DOHH2 (cell line): Measurements from ENCODE around the gene CACNA2D2.

ENCODE experiments used
- H3F3A ChIP-seq: fragments of 200-600 bp; sonication (generic), shearing (Covaris generic); 2 replicates; pipeline ENCODE4 v1.6.0; 2016; ENCODE audit warnings: antibody characterized with exemption, mild to moderate bottlenecking; ENCODE audit not compliant: control insufficient read depth, insufficient read depth
- H3K27ac ChIP-seq: fragments of 200-600 bp; sonication (generic); 2 replicates; pipeline ENCODE4 v1.5.1; 2014; ENCODE audit warnings: low read depth, mild to moderate bottlenecking, low read length, moderate library complexity
- H3K27me3 ChIP-seq: fragments of 200-600 bp; sonication (generic); 2 replicates; pipeline ENCODE4 v1.6.1; 2014; ENCODE audit warnings: mild to moderate bottlenecking, low read length, mixed read lengths; ENCODE audit not compliant: control insufficient read depth
- H3K36me3 ChIP-seq: fragments of 200-600 bp; sonication (generic); 2 replicates; pipeline ENCODE4 v1.6.1; 2014; ENCODE audit warnings: mild to moderate bottlenecking, low read length, moderate library complexity, mixed read lengths; ENCODE audit not compliant: control insufficient read depth
- H3K4me1 ChIP-seq: fragments of 200-600 bp; sonication (generic); 2 replicates; pipeline ENCODE4 v1.6.1; 2014; ENCODE audit warnings: mild to moderate bottlenecking, low read length, mixed read lengths; ENCODE audit not compliant: control insufficient read depth
- H3K4me2 ChIP-seq: fragments of 200-600 bp; sonication (generic); 2 replicates; pipeline ENCODE4 v1.6.0; 2014; ENCODE audit warnings: mild to moderate bottlenecking, low read length, moderate library complexity
- H3K4me3 ChIP-seq: fragments of 200-600 bp; sonication (generic); 2 replicates; pipeline ENCODE4 v1.5.1; 2014; ENCODE audit warnings: mild to moderate bottlenecking, low read length, mixed read lengths
- H3K79me2 ChIP-seq: fragments of 200-600 bp; sonication (generic); 2 replicates; pipeline ENCODE4 v1.6.1; 2014; ENCODE audit warnings: mild to moderate bottlenecking, low read length, mixed read lengths; ENCODE audit not compliant: control insufficient read depth
- H3K9me2 ChIP-seq: fragments of 200-600 bp; sonication (generic); replicated peaks from 2 replicates; pipeline ENCODE4 v1.6.1; 2014; ENCODE audit warnings: mild to moderate bottlenecking, low read length, mixed read lengths; ENCODE audit not compliant: control insufficient read depth
- H3K9me3 ChIP-seq: fragments of 200-600 bp; sonication (generic); 2 replicates; pipeline ENCODE4 v1.6.1; 2014; ENCODE audit warnings: antibody characterized with exemption, low read length, mixed read lengths; ENCODE audit not compliant: control insufficient read depth, insufficient read depth
- H4K20me1 ChIP-seq: fragments of 200-600 bp; sonication (generic); 2 replicates; pipeline ENCODE4 v1.6.0; 2014; ENCODE audit warnings: low read depth, mild to moderate bottlenecking, antibody characterized with exemption, low read length, moderate library complexity; ENCODE audit not compliant: control insufficient read depth, insufficient read depth
- CTCF ChIP-seq: fragments of 200-600 bp; sonication (generic); IDR thresholded peaks from one replicate; pipeline ENCODE4 v1.5.1; 2014; ENCODE audit warnings: antibody characterized with exemption, mild to moderate bottlenecking, low read depth, low read length; ENCODE audit not compliant: poor library complexity, severe bottlenecking
- EZH2phosphoT487 ChIP-seq: fragments of 200-600 bp; sonication (generic); IDR thresholded peaks from 2 replicates; pipeline ENCODE4 v1.6.1; 2017; ENCODE audit warnings: borderline replicate concordance, mild to moderate bottlenecking, antibody characterized with exemption, low read length, moderate library complexity, mixed read lengths

The CACNA2D2 gene

GRCh38 chr3:50405249-50405648, 98.2 kb downstream of the CACNA2D2 start:
- Histone ChIP-seq H3F3A (no peaks in the 10 kb centered on the region), H3K9me2 (no peaks in the 10 kb centered on the region), H4K20me1 (no peaks in the 10 kb centered on the region), H3K27ac (no peak overlapping the region), H3K4me1 (no peaks in the 10 kb centered on the region), H3K4me3 (no peak overlapping the region), H3K9me3 (no peaks in the 10 kb centered on the region), H3K4me2 (no peak overlapping the region), H3K79me2 (no peaks in the 10 kb centered on the region), H3K36me3 (no peaks in the 10 kb centered on the region), H3K27me3 (no peaks in the 10 kb centered on the region)
- TF ChIP-seq CTCF, result no peak
- no peak for TF ChIP-seq EZH2phosphoT487

GRCh38 chr3:50401978-50402595, 101.3 kb downstream of the CACNA2D2 start:
- no peaks in the 10 kb centered on the region for H4K20me1 ChIP-seq
- no peak overlapping the region for H3K4me2 ChIP-seq
- no peaks in the 10 kb centered on the region for H3K4me1 ChIP-seq
- no peaks in the 10 kb centered on the region for H3K36me3 ChIP-seq
- no peak overlapping the region for H3K27ac ChIP-seq
- no peaks in the 10 kb centered on the region for H3K9me3 ChIP-seq
- H3F3A ChIP-seq, result no peaks in the 10 kb centered on the region
- H3K79me2 ChIP-seq, result no peaks in the 10 kb centered on the region
- no peaks in the 10 kb centered on the region for H3K9me2 ChIP-seq
- H3K4me3 ChIP-seq, result no peak overlapping the region
- no peak for TF ChIP-seq CTCF
- TF ChIP-seq EZH2phosphoT487, result no peak
- no peaks in the 10 kb centered on the region for H3K27me3 ChIP-seq

GRCh38 chr3:50396502-50396901, 106.9 kb downstream of the CACNA2D2 start:
- Histone ChIP-seq H4K20me1 (no peaks in the 10 kb centered on the region), H3K9me2 (no peaks in the 10 kb centered on the region), H3K9me3 (no peaks in the 10 kb centered on the region), H3K79me2 (no peaks in the 10 kb centered on the region), H3K4me2 (no peak overlapping the region), H3K36me3 (no peaks in the 10 kb centered on the region), H3K27ac (no peak overlapping the region), H3F3A (no peaks in the 10 kb centered on the region), H3K4me1 (no peaks in the 10 kb centered on the region), H3K4me3 (no peak overlapping the region), H3K27me3 (peaks cover 12% of the 10 kb centered on the region)
- TF ChIP-seq EZH2phosphoT487 (no peak), CTCF (no peak)
